Measurements from ENCODE around the gene TESMIN.

The TESMIN gene

GRCh38 chr11:68761801-68762200, 10.5 kb upstream of the TESMIN start:
- Histone ChIP-seq H3K9me3 (ENCODE audit: insufficient read depth, low read depth, low read length) (no peaks in the 10 kb centered on the region), H3K27ac (ENCODE audit: low read length) (no peak overlapping the region), H3K4me3 (ENCODE audit: low read length) (no peak overlapping the region), H3K36me3 (ENCODE audit: insufficient read depth, low read depth, low read length) (peaks cover 6% of the 10 kb centered on the region; the same call in 1 of the 2 replicates), H3K4me1 (ENCODE audit: insufficient read depth, low read length) (no peaks in the 10 kb centered on the region; the same call in 1 of the 2 replicates), H3K27me3 (ENCODE audit: insufficient read depth, low read length) (no peaks in the 10 kb centered on the region), H3K9ac (ENCODE audit: low read depth, low read length) (no peak overlapping the region)

DNA sequence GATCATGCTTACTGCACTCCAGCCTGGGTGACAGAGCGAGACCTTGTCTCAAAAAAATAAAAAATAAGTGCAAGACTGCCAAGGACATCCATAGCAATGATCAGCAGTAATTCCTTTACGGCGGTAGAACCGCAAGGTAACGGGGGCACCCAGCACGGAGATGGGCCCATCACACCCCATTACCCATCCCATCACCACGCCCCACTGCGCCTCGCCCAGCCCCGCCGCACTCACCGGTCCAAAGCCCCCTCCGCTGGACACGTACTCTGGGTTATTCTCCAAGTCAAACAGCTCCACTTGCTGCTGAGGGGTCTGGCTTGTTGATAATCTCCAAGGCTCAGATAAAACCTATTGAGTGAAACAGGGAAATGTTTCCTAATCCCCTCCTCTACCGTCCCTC, 8.7 kb upstream of the TESMIN start:
- Histone ChIP-seq H3K27me3 (ENCODE audit: insufficient read depth, low read length) (no peaks in the 10 kb centered on the region), H3K4me1 (ENCODE audit: insufficient read depth, low read length) (no peaks in the 10 kb centered on the region; the same call in 1 of the 2 replicates), H3K9ac (ENCODE audit: low read depth, low read length) (no peak overlapping the region), H3K27ac (ENCODE audit: low read length) (no peak overlapping the region), H3K36me3 (ENCODE audit: insufficient read depth, low read depth, low read length) (peaks cover 6% of the 10 kb centered on the region; the same call in 1 of the 2 replicates), H3K4me3 (ENCODE audit: low read length) (no peak overlapping the region), H3K9me3 (ENCODE audit: insufficient read depth, low read depth, low read length) (no peaks in the 10 kb centered on the region)

DNA sequence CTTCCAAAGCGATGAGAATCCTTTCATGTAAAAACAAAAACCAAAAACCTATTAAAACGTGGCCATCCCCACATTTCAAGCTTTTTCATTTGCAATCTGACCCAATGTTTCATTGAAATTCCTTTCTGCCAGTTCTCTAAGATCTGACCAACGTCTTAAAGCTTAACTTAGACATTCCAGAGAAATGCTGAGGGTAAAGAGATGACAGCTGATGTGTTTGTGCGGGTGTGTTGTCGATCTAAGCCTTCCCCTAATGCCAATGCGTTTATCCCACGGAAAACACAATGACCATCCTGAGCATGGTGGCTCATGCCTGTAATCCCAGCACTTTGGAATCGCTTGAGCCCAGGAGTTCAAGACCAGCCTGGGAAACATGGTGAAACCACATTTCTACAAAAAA, 6.4 kb upstream of the TESMIN start:
- Histone ChIP-seq H3K36me3 (ENCODE audit: insufficient read depth, low read depth, low read length) (peaks cover 6% of the 10 kb centered on the region; the same call in 1 of the 2 replicates), H3K27me3 (ENCODE audit: insufficient read depth, low read length) (no peaks in the 10 kb centered on the region), H3K4me3 (ENCODE audit: low read length) (no peak overlapping the region), H3K27ac (ENCODE audit: low read length) (no peak overlapping the region), H3K9me3 (ENCODE audit: insufficient read depth, low read depth, low read length) (no peaks in the 10 kb centered on the region), H3K4me1 (ENCODE audit: insufficient read depth, low read length) (no peaks in the 10 kb centered on the region), H3K9ac (ENCODE audit: low read depth, low read length) (no peak overlapping the region)

DNA sequence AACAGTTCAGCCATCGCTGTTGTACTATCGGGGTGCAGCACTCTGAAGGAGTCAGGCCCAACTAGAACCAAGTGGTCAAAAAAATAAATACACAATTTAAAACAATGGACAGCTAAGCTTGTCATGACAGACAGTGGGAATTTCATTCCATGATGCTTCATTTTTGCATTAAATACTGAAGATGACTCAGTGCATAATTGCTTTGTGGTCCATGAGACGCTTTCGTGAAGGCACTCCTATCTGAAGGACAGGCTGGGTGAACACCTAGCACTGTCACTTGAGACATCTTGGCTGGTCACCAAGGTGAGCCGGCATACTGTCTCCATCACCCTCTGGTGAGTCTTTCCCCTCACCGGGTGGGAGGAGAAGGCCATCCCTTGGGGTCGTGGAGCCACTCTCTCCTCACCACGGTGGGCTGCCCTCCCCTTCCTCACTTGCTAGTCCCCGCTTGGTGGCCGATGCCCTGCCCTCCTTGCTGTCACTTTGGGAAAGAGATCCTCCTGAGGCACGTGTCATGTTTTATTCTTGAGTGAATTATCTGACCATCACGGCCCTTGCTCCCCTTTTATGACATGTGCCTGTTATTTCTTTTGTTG, 4.9 kb upstream of the TESMIN start:
- peaks cover 6% of the 10 kb centered on the region; the same call in 1 of the 2 replicates for H3K36me3 ChIP-seq (ENCODE audit: insufficient read depth, low read depth, low read length)
- no peak overlapping the region for H3K4me3 ChIP-seq (ENCODE audit: low read length)
- H3K9me3 ChIP-seq (ENCODE audit: insufficient read depth, low read depth, low read length): no peaks in the 10 kb centered on the region
- no peaks in the 10 kb centered on the region for H3K27me3 ChIP-seq (ENCODE audit: insufficient read depth, low read length)
- H3K27ac ChIP-seq (ENCODE audit: low read length): no peak overlapping the region
- no peaks in the 10 kb centered on the region for H3K4me1 ChIP-seq (ENCODE audit: insufficient read depth, low read length)
- H3K9ac ChIP-seq (ENCODE audit: low read depth, low read length): no peak overlapping the region

DNA sequence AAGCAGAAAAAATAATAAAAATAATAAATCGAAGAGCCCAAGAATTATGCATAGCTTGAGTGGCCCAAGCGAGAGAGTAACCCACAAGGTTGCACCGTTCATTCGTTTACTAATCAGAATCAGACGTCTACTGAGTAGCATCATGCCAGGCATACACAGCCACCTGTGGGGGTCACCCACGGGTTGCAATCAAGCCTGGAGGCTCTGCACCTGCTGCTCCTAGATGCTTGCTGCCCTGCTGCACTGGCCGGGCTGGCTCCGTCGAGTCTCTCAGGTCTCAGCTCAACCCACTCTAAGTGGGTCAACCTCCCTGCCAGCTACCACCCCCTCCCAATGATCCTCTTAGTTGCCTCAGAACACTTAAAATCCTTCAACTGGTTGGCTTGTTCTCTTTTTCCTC, 2.0 kb upstream of the TESMIN start:
- H3K9ac ChIP-seq (ENCODE audit: low read depth, low read length): no peak overlapping the region
- no peaks in the 10 kb centered on the region for H3K27me3 ChIP-seq (ENCODE audit: insufficient read depth, low read length)
- H3K4me3 ChIP-seq (ENCODE audit: low read length): no peak overlapping the region
- no peak overlapping the region for H3K27ac ChIP-seq (ENCODE audit: low read length)
- no peaks in the 10 kb centered on the region for H3K9me3 ChIP-seq (ENCODE audit: insufficient read depth, low read depth, low read length)
- H3K4me1 ChIP-seq (ENCODE audit: insufficient read depth, low read length): peaks cover 10% of the 10 kb centered on the region; the same call in 1 of the 2 replicates
- H3K36me3 ChIP-seq (ENCODE audit: insufficient read depth, low read depth, low read length): peaks cover 6% of the 10 kb centered on the region

DNA sequence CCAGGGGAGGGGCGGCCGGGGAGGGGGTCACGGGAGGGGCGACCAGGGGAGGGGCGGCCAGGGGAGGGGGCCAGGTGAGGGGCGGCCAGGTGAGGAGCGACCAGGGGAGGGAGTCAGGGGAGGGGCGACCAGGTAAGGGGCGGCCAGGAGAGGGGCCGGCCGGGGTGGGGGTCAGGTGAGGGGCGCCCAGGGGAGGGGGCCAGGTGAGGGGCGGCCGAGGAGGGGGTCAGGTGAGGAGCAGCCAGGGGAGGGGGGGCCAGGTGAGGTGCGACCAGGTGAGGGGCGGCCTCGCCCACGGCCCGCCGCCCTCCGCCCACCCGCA, 355 bp downstream of the TESMIN start:
- H3K4me3 ChIP-seq (ENCODE audit: low read length): peak overlapping the region; percentile 44; the same call in 1 of the 2 replicates
- peaks cover 14% of the 10 kb centered on the region for H3K36me3 ChIP-seq (ENCODE audit: insufficient read depth, low read depth, low read length)
- no peaks in the 10 kb centered on the region for H3K9me3 ChIP-seq (ENCODE audit: insufficient read depth, low read depth, low read length)
- H3K27me3 ChIP-seq (ENCODE audit: insufficient read depth, low read length): no peaks in the 10 kb centered on the region
- no peak overlapping the region for H3K9ac ChIP-seq (ENCODE audit: low read depth, low read length)
- no peak overlapping the region for H3K27ac ChIP-seq (ENCODE audit: low read length)
- peaks cover 16% of the 10 kb centered on the region; the same call in 1 of the 2 replicates for H3K4me1 ChIP-seq (ENCODE audit: insufficient read depth, low read length)

DNA sequence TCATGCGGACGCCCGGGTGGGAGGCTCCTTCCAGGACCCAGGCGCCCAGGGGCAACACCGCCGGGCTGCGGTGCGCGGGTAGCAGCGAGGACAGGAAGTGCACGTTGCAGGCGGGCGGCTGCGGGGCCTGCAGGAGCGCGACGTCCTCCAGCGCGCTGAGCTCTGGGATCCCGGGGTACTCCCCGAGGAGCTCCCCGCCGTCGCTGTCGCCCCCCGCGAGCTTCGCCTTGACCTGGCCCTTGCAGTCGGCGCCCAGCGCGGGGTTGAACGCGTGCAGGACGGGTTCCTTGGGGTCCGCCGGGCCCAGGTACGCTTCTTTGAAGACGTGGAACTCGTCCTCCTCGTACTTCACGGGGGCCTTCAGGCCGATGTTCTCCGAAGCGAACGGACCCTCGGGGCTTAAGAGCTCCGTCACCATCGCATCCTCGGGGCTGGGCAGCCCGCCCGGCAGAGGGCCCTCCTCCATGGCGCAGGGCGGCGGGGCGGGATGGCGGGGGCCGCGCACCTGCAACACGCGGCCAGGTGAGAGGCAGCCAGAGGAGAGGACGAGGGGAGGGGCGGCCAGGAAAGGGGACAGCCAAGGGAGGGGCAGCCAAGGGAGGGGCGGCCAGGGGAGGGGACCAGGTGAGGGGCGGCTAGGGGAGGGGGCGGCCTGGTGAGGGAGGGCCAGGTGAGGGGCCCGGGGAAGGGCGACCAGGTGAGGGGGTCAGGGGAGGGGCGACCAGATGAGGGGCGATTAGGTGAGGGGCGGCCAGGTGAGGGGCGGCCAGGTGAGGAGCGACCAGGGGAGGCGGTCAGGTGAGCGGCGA, 921 bp downstream of the TESMIN start:
- Histone ChIP-seq H3K4me3 (ENCODE audit: low read length) (peak overlapping the region; percentile 61), H3K27me3 (ENCODE audit: insufficient read depth, low read length) (no peaks in the 10 kb centered on the region), H3K36me3 (ENCODE audit: insufficient read depth, low read depth, low read length) (peaks cover 19% of the 10 kb centered on the region), H3K4me1 (ENCODE audit: insufficient read depth, low read length) (peaks cover 16% of the 10 kb centered on the region; the same call in 1 of the 2 replicates), H3K9ac (ENCODE audit: low read depth, low read length) (peak overlapping the region; percentile 77; the same call in 1 of the 2 replicates), H3K27ac (ENCODE audit: low read length) (no peak overlapping the region), H3K9me3 (ENCODE audit: insufficient read depth, low read depth, low read length) (no peaks in the 10 kb centered on the region)

DNA sequence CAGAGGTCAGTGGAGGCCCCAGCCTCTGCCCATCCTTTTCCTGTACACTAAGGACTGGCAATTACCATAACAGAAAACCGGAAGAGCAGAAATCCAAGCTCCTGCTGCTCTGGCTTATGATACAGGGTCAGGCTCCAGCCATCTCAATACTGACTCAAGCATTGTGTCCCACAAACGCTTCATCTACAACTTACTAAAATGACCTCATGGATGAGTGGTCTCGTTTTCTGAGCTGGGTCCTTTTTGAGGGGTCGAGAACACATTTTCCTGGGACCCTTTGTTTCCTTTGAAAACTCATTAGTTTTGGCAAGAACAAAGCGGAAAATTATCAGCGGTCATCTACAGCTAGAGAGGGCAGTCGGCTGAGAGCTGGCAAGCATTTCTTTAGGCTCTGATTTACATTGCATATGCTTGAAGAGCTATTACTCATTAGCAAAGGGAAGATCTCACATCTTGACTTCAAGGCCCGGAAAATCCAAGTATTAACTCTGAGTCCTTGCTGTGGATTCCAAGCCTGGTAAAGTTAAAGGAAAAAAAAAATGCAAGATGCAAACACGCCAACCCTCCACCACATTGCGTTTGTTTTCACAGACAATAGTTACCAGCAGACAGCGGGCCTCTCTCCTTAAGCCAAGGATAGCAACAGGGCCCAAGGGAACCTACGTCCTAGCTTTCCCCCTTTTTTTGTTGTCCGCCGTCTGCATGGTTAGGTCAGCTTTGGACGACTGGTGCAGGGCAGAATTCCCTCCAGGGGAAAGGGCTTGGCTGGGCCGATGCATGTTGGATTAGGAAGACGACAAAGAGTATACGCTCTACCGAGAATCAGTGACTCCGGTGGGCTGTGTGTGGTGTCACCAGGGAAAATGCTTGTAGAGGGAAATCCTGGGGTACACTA, 1.8 kb downstream of the TESMIN start:
- Histone ChIP-seq H3K27me3 (ENCODE audit: insufficient read depth, low read length) (no peaks in the 10 kb centered on the region), H3K27ac (ENCODE audit: low read length) (no peak overlapping the region), H3K9me3 (ENCODE audit: insufficient read depth, low read depth, low read length) (no peaks in the 10 kb centered on the region), H3K9ac (ENCODE audit: low read depth, low read length) (peak overlapping the region; percentile 77), H3K36me3 (ENCODE audit: insufficient read depth, low read depth, low read length) (peaks cover 29% of the 10 kb centered on the region), H3K4me3 (ENCODE audit: low read length) (peak overlapping the region; percentile 61), H3K4me1 (ENCODE audit: insufficient read depth, low read length) (peaks cover 16% of the 10 kb centered on the region; the same call in 1 of the 2 replicates)

- Histone ChIP-seq H3K4me3 (ENCODE audit: low read length) (no peak overlapping the region), H3K4me1 (ENCODE audit: insufficient read depth, low read length) (peaks cover 16% of the 10 kb centered on the region; the same call in 1 of the 2 replicates), H3K27ac (ENCODE audit: low read length) (no peak overlapping the region), H3K9ac (ENCODE audit: low read depth, low read length) (no peak overlapping the region), H3K9me3 (ENCODE audit: insufficient read depth, low read depth, low read length) (no peaks in the 10 kb centered on the region), H3K36me3 (ENCODE audit: insufficient read depth, low read depth, low read length) (peaks cover 42% of the 10 kb centered on the region), H3K27me3 (ENCODE audit: insufficient read depth, low read length) (no peaks in the 10 kb centered on the region)
These were observed 3.3 kb downstream of the TESMIN start for GRCh38 chr11:68748061-68748460.

GRCh38 chr11:68743539-68743938, 7.8 kb downstream of the TESMIN start:
- no peaks in the 10 kb centered on the region for H3K9me3 ChIP-seq (ENCODE audit: insufficient read depth, low read depth, low read length)
- H3K27me3 ChIP-seq (ENCODE audit: insufficient read depth, low read length): no peaks in the 10 kb centered on the region
- H3K9ac ChIP-seq (ENCODE audit: low read depth, low read length): no peak overlapping the region
- H3K4me3 ChIP-seq (ENCODE audit: low read length): no peak overlapping the region
- H3K27ac ChIP-seq (ENCODE audit: low read length): no peak overlapping the region
- H3K4me1 ChIP-seq (ENCODE audit: insufficient read depth, low read length): peaks cover 13% of the 10 kb centered on the region; the same call in 1 of the 2 replicates
- peaks cover 57% of the 10 kb centered on the region for H3K36me3 ChIP-seq (ENCODE audit: insufficient read depth, low read depth, low read length)

DNA sequence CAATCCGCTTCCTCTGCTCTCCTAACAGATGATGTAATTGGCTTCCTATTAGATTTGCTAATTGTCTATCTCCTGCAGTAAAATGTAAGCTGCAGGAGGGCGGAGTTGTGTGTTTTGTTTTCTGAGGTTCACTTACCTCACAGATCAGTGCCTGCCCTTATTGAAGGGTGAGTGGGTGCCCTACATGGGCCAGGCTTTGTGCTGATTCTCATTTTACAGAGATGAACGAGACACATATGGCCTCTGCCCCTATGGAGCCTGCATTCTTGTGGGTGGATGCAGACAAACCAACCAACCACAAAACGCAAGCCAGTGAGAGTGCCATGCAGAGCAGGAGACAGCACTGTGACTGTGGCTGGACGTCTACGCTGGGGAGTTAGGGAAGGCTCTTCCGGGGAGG, 9.9 kb downstream of the TESMIN start:
- Histone ChIP-seq H3K9ac (ENCODE audit: low read depth, low read length) (no peak overlapping the region), H3K4me3 (ENCODE audit: low read length) (no peak overlapping the region), H3K4me1 (ENCODE audit: insufficient read depth, low read length) (peaks cover 7% of the 10 kb centered on the region; the same call in 1 of the 2 replicates), H3K27ac (ENCODE audit: low read length) (no peak overlapping the region), H3K27me3 (ENCODE audit: insufficient read depth, low read length) (no peaks in the 10 kb centered on the region), H3K9me3 (ENCODE audit: insufficient read depth, low read depth, low read length) (no peaks in the 10 kb centered on the region), H3K36me3 (ENCODE audit: insufficient read depth, low read depth, low read length) (peaks cover 63% of the 10 kb centered on the region)
